HG03378 (cell line): Measurements from ENCODE around the gene TBC1D16.

Experiments
- ATAC-seq: cut with Tn5 transposase; IDR thresholded peaks from one replicate; pipeline ENCODE4 v1.9.1; 2021; ENCODE audit warnings: mild to moderate bottlenecking, moderate library complexity; ENCODE audit not compliant: unreplicated experiment

TBC1D16 gene

GRCh38 chr17:80035687-80035936 is at the start of gene TBC1D16:
Gene TBC1D16 (minus strand): TSS chr17:80035872. CDS start chr17:80013547, 22,325 bp downstream.
- no peak for ATAC-seq

DNA sequence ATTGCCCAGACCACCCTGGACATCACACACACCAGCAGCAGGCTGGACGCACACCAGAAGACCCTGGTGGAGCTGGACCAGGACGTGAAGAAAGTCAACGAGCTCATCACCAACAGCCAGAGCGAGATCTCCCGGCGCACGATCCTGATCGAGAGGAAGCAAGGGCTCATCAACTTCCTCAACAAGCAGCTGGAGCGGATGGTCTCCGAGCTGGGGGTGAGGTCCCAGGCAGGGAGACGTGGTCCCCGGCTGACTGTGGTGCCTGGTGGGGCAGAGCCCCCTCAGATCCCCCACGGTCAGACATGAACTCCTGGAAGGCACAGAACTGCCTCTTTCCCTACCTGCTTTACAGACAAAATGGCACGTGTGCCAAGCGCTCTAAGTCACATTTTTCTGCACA is 49.1 kb upstream of the TBC1D16 start:
- no peak for ATAC-seq

- ATAC-seq = no peak
Measured at GRCh38 chr17:80083136-80083661, 47.5 kb upstream of the TBC1D16 start.

- ATAC-seq = no peak
Measured at GRCh38 chr17:80082403-80083135, 46.9 kb upstream of the TBC1D16 start.

GRCh38 chr17:80081596-80081995 is 45.9 kb upstream of the TBC1D16 start:
- no peak for ATAC-seq

- ATAC-seq = no peak
Measured at GRCh38 chr17:80080081-80080480, 44.4 kb upstream of the TBC1D16 start.

DNA sequence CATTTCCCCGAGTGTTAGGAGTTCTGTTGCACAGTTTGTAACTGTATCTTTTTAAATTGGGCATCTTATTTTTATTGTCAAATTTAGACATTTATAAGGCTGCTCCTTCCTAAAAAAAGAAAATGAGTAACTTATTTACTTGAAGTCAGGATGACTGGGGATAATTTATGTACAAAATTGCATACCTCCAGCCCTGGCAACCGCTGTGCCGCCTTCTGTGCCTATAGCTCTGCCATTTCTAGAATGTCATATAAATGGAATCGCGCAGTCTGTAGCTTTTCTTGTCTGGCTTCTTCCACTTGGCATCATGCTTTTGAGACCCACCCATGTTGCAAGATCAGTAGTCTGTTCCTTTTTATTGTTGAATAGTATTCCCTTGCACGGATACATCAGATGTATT is 36.7 kb upstream of the TBC1D16 start:
- ATAC-seq = no peak

- no peak for ATAC-seq
Measured at GRCh38 chr17:80071116-80071841, 35.6 kb upstream of the TBC1D16 start.

DNA sequence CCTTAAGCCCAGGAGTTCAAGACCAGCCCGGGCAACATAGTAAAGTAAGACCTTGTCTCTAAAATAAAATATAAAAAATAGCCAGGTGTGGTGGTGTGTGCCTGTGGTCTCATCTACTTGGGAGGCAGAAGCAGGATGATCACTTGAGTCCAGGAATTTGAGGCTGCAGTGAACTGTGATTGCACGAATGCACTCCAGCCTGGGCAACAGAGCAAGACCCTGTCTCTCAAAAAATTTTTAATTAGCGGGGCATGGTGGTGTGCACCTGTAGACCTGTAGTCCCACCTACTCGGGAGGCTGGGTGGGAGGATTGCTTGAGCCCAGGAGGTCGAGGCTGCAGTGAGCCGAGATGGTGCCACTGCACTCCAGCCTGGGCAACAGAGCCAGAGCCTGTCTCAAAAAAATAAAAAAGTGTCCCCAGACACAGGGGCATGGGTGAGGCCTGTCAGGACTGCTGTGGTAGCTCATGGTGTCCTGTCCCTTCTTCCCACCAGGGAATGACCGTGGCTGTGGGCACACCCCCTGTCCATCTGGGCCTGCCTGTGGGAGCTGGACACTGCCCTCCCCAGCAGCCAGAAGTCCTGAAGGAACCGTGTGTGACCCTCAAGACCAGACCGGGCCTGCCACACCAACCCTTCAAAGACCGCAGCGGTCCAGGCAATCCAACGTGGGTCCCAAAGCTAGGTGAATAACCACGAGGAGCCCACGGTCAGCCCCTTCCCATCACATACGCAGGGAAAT is 34.9 kb upstream of the TBC1D16 start:
- ATAC-seq = no peak

DNA sequence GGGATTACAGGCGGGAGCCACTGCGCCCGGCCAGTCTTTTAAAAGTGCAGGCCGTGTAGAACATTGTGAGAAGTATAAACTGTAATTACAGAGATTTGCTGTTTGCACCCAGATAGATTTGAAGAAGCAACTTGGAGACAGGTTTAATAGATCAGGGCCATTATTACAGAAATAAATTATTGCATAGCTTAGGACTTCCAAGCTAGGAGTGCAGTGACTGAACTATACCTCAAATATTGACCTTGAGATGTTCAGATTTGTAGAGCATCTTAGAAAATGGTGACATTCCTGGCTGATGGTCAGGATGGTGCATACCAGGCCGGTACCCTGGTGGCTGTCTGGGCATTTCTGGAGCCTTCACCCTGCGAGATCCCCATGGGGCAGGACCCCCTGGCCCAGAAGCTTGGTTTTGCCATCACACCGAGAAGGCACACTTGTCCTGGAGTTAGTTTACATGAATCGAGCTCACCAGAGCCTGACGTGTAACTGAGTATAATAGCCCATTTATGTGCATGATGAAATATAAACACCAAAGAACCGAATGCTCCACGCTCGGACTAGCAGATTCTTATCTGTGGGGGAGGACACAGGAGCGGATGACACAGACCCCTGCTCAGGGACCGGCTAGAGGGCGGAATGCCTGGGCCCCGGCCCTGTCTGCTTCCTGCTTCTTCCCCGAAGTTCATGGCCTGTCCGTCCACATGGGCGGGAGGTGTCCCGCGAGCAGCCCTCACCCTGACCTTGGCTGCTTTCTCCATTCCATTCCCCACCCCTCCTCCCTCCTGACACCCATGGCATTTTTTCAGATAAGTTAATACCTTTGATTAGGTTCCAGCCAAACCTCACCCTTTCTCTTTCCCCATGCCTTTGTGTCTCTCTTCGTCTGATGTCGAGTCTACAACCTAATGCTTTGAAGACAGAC is 32.9 kb upstream of the TBC1D16 start:
- ATAC-seq = no peak

DNA sequence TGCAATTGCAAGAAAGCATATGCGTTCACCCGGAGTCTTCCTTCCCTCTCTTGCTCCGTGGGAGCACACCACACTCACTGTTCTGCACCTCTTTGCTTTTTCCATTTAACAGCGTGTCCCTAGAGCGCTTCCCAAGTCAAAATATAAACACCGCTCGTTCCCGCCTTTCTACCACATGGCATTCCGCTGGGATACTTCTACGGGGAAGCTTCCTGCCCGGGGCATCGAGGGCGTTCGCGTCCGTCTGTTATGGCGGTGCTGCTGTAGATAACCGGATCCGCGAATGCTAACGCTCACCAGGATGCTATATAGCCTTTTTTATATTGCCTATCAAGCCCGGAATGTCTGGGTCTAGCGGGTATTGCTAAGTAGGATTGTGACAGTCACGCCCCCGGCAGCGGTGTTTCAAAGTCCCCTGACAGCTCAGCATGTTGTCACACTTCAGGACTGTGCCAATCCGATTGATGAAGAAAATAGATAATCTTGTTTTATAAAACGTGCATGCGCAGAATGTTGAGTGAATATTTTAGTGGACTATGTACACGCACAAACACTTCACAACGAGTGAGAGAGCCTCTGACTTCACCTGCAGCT is 31.8 kb upstream of the TBC1D16 start:
- no peak for ATAC-seq

GRCh38 chr17:80065478-80066170 is 30.0 kb upstream of the TBC1D16 start:
- no peak for ATAC-seq

GRCh38 chr17:80064696-80065095 is 29.0 kb upstream of the TBC1D16 start:
- no peak for ATAC-seq

DNA sequence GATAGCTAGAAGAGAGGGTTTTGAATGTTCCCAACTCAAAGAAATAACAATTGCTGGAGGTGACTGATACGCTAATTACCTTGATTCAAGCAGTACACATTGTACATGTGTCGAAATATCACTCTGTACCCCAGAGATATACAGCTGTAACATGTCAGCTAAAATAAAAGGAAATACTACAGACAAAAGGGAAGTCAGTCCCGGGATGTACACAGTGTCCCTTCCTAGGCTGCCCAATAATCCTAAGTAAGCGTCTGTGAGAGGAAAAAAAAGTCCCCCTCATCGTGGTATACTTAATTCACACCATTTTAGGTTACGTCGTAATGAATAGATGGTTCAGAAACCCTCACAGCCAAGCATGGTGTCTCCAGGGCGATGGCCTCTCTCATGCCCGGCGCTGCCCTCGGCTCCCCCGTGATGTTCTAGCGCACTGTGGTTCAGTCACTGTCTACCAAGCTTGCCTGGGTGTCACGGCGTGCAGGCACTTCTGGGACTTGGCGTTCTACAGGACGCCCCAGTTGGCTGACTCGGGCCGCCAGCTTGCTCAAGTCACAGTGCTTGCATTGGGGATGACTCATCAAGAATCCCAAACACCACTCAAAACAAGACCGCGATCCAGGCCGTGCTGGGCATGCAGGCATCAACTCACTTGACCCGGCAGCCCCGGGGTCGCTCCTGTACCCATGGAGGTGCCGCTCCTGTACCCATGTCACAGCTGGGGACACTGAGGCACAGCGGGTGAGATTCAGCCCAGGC is 28.3 kb upstream of the TBC1D16 start:
- ATAC-seq = no peak

DNA sequence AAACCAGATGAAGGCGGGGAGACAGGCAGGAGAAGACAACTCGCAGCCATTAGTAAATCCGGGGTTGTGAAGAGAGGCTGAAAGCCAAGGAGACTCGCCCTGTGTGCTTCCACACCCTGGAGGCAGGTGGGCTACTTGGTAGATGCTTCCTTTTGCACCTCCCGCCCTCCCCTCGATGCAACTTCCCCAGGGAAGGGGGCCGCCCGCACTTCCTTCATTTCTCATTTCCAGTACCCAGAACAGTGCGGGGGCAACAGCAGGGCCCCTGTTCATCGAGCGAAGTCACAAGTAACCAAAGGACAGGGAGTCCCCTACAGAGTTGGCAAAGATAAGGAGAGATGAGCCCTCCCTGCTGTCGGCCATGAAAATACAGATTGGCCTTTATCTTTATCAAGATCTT is 25.7 kb upstream of the TBC1D16 start:
- ATAC-seq = no peak

DNA sequence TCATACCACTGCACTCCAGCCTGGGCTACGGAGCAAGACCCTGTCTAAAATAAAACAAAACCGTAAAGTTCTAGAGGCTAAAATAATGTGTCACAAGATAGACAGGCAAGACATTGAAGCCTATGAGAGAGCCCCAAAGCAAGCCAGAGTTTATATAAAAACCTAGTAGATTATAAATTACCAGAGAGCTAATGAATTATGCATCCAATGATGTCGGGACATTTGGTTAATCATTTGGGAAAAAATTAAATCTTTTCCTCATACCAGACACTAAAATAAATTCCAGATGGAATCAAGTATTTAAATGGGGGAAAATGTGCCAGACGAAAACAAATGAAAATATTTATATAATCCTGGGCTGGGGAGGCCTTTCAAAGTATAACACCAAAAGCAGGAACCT is 25.0 kb upstream of the TBC1D16 start:
- no peak for ATAC-seq

DNA sequence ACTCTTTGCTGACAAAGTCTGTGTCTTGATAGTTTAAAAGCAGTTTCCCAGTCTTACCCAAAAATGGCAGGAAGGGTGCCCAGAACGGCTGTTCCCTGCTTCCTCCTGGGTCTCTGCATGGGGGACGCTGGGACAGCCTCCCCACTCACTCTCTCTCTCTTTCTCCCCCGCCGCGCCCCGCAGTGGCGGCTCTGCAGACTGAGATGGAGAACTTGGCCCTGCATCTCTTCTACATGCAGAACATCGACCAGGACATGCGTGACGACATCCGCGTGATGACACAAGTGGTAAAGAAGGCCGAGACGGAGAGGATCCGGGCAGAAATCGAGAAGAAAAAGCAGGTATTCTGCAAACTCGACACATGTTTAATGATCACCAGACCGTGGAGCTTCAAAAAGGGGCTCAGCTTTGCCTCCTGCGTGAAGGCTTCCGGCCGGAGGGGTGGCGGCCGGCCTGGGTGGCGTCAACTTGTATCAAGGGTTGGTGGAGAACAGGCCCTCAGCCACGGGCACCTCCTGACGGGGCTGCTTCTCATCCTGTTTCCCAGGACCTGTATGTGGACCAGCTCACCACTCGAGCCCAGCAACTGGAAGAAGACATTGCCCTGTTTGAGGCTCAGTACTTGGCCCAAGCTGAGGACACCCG is 22.8 kb upstream of the TBC1D16 start:
- ATAC-seq = no peak

- no peak for ATAC-seq
Measured at GRCh38 chr17:80055597-80055996, 19.9 kb upstream of the TBC1D16 start.

GRCh38 chr17:80053102-80053501 is 17.4 kb upstream of the TBC1D16 start:
- ATAC-seq = no peak
